HepG2 (cell line): ENCODE measurements around the gene TMEM182. TPM values are rescaled to one million over a fixed set of nuclear protein-coding genes. Genes with fewer than 3 reads are reported as not detected.

Experiments used
- CCAR2 ChIP-seq: fragments of 200-400 bp; formaldehyde crosslinking; optimal IDR thresholded peaks from 2 replicates; pipeline ENCODE3; 2018; ENCODE audit warnings: low read depth, mild to moderate bottlenecking, low read length, moderate library complexity
- E2F2 ChIP-seq: sonication (generic); formaldehyde crosslinking; IDR thresholded peaks from 2 replicates; pipeline ENCODE4 v1.4.0; 2020; ENCODE audit warnings: missing genetic modification reagents, borderline replicate concordance
- HIVEP1 ChIP-seq: sonication (generic); formaldehyde crosslinking; IDR thresholded peaks from 2 replicates; pipeline ENCODE4 v1.4.0; 2020; ENCODE audit warnings: mild to moderate bottlenecking, missing genetic modification reagents
- MTF2 ChIP-seq: sonication (generic); formaldehyde crosslinking; IDR thresholded peaks from 2 replicates; pipeline ENCODE4 v1.5.0; 2020; ENCODE audit warnings: missing genetic modification reagents, borderline replicate concordance
- PAXIP1 ChIP-seq: sonication (generic); formaldehyde crosslinking; conservative IDR thresholded peaks from 2 replicates; pipeline ENCODE4 v1.4.0; 2020; ENCODE audit warnings: mild to moderate bottlenecking, missing genetic modification reagents, moderate library complexity
- SP2 ChIP-seq: sonication (generic); formaldehyde crosslinking; IDR thresholded peaks from 2 replicates; pipeline ENCODE4 v1.5.1; 2020; ENCODE audit warnings: mild to moderate bottlenecking, missing genetic modification reagents
- THAP11 ChIP-seq: IDR thresholded peaks from 2 replicates; pipeline ENCODE4 v1.6.1; 2016; ENCODE audit warnings: missing biosample characterization, missing genetic modification reagents
- TSC22D2 ChIP-seq: sonication (generic); formaldehyde crosslinking; IDR thresholded peaks from 2 replicates; pipeline ENCODE4 v1.5.1; 2020; ENCODE audit warnings: missing genetic modification reagents, mild to moderate bottlenecking, borderline replicate concordance
- ZBTB4 ChIP-seq: sonication (generic); formaldehyde crosslinking; IDR thresholded peaks from 2 replicates; pipeline ENCODE4 v1.4.0; 2020; ENCODE audit warnings: missing genetic modification reagents, mild to moderate bottlenecking, borderline replicate concordance
- ZFP91 ChIP-seq: sonication (generic); formaldehyde crosslinking; IDR thresholded peaks from 2 replicates; pipeline ENCODE4 v1.9.0; 2022; ENCODE audit warnings: missing genetic modification reagents, mild to moderate bottlenecking, borderline replicate concordance
- ZKSCAN8 ChIP-seq: IDR thresholded peaks from 2 replicates; pipeline ENCODE4 v1.6.1; 2016; ENCODE audit warnings: borderline replicate concordance, missing genetic modification reagents, missing compliant biosample characterization
- ZMYM4 ChIP-seq: sonication (generic); formaldehyde crosslinking; IDR thresholded peaks from 2 replicates; pipeline ENCODE4 v1.8.1; 2023; ENCODE audit warnings: mild to moderate bottlenecking, missing genetic modification reagents
- ZNF589 ChIP-seq: sonication (generic); formaldehyde crosslinking; conservative IDR thresholded peaks from 2 replicates; pipeline ENCODE4 v1.8.0; 2022; ENCODE audit warnings: mild to moderate bottlenecking, moderate library complexity, missing genetic modification reagents
- ZNF747 ChIP-seq: sonication (generic); formaldehyde crosslinking; IDR thresholded peaks from 2 replicates; pipeline ENCODE4 v1.8.1; 2023; ENCODE audit warnings: missing genetic modification reagents, mild to moderate bottlenecking, borderline replicate concordance
- ZNF770 ChIP-seq: sonication (generic); formaldehyde crosslinking; IDR thresholded peaks from 2 replicates; pipeline ENCODE4 v1.5.0; 2020; ENCODE audit warnings: mild to moderate bottlenecking, missing genetic modification reagents
- ZNF780A ChIP-seq: sonication (generic); formaldehyde crosslinking; IDR thresholded peaks from 2 replicates; pipeline ENCODE4 v1.8.0; 2022; ENCODE audit warnings: mild to moderate bottlenecking, missing genetic modification reagents, moderate library complexity
- polyA plus RNA-seq, 8 experiments: library from polyadenylated mRNA; depleted of rRNA in 3 of 8; stranded (reverse) in 7 of 8; unstranded in 1 of 8; fragments of >200 nt; fragmentation: Illumina TruSeq in 4 of 8; extraction: Trizol in 4 of 8; gene quantifications; 2 replicates each; pipeline versions ENCODE4 v1.2.1 to v1.2.3, GENCODE V29; 2011 to 2016; ENCODE audit warnings: low read depth in 4 of 8, missing spikeins in 1 of 8, mixed read lengths in 1 of 8; ENCODE audit not compliant: insufficient read depth in 1 of 8
- total RNA-seq, 5 experiments: library from RNA; depleted of rRNA; stranded (reverse); fragments of >200 nt; fragmentation: Illumina TruSeq; extraction: Trizol; gene quantifications; 2 replicates each; pipeline ENCODE4 v1.2.3, GENCODE V29; 2016; ENCODE audit warnings: low read depth in 1 of 5

TMEM182 gene
- total and polyA plus RNA-seq, 2 of the 13 experiments (the other 11 are each of a cell fraction or from before 2014, with no cell fraction given), result 8.7 to 8.9 TPM

GRCh38 chr2:102724016-102724490 lies 37.8 kb upstream of the TMEM182 start (continued):
- no peak for TF ChIP-seq MTF2
- TF ChIP-seq THAP11, result peak; percentile 59
- peak; percentile 57; the same call in 1 of the 2 replicates for TF ChIP-seq ZNF770 (CRISPR knock-in tag)
- no peak for TF ChIP-seq ZNF589 (CRISPR knock-in tag)
- no peak for TF ChIP-seq SP2 (CRISPR knock-in tag)
- no peak for TF ChIP-seq CCAR2
- no peak for TF ChIP-seq HIVEP1
- TF ChIP-seq ZNF780A (CRISPR knock-in tag), result no peak
- peak; percentile 61; the same call in 1 of the 2 replicates for TF ChIP-seq ZNF747 (CRISPR knock-in tag)
- peak; percentile 97 for TF ChIP-seq PAXIP1 (CRISPR knock-in tag)
- TF ChIP-seq ZMYM4 (CRISPR knock-in tag), result peak; percentile 97
- TF ChIP-seq ZBTB4 (CRISPR knock-in tag), result no peak
- peak; percentile 38; the same call in 1 of the 2 replicates for TF ChIP-seq ZFP91
- no peak for TF ChIP-seq E2F2 (CRISPR knock-in tag)
- TF ChIP-seq TSC22D2 (CRISPR knock-in tag), result no peak
- peak; percentile 80; the same call in 1 of the 2 replicates for TF ChIP-seq ZKSCAN8 (CRISPR knock-in tag)
